Measurements from ENCODE around the gene SUN3. TPM values are rescaled to one million over a fixed set of nuclear protein-coding genes. Genes with fewer than 3 reads are reported as not detected.
"Not testable (repeated sequence)": the region's sequence is repeated elsewhere in the genome, so short reads cannot be mapped to it uniquely, and the experiment has no call there.

The SUN3 gene
- total RNA-seq, 2 donors from 2014 or later: not detected

DNA sequence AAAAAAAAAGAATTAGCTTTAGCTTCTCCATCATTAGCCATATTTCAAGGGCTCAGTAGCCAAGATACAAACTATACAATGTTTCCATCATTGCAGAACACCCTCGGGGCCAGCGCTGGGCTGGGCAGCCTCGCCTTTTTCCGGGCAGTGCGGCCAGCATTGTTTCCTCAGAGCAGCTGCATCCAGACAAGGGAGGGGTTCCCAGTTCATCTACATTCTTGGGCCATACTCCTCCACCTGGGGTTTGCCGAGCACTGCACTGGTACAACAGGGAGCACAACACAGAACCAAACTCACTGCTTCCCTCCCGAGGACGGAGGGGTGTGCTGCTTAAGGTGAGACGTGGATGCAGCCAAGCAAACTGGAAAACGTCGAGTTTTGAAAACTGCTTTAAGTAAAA lies 78.2 kb downstream of the SUN3 start:
- DNase-seq (ENCODE audit: low spot score): no peak
- intact Hi-C loops (cut with DNase I): no loop called here

- DNase-seq (ENCODE audit: low spot score): no peak
- intact Hi-C loops (cut with DNase I): loop anchor here (5.0 to 10.0 kb wide), 2 partner anchors 155 to 158 kb away; no protein-coding TSS in a partner anchor
Observed at GRCh38 chr7:47949703-47950102, 79.2 kb downstream of the SUN3 start.

- DNase-seq (ENCODE audit: low spot score): no peak
- intact Hi-C loops (cut with DNase I): loop anchor here (5.0 to 10.0 kb wide), 2 partner anchors 157 to 159 kb away; no protein-coding TSS in a partner anchor
Observed at GRCh38 chr7:47948141-47948790, 80.6 kb downstream of the SUN3 start, which contains the start of gene PKD1L1. TSS of gene PKD1L1 (minus strand) at chr7:47948466. CDS start at chr7:47948440, 26 bp downstream.

DNA sequence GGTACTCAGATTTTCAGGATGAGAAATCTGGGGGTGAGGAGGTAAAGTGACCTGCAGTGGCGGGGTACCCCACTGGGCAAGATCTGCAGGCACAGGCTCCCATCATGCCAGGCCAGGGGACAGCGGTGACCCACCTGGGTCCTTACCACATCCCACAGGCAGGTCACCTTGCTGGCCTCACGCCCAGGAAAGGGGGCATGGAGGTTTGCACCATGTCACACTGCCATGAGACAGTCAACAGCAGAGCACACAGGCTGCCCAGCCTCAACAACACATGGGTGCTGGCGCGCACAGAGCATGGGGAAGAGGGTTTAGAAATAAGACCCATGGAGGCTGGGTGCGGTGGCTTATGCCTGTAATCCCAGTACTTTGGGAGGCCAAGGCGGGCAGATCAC lies 81.6 kb downstream of the SUN3 start:
- intact Hi-C loops (cut with DNase I): loop anchor here (5.0 to 10.0 kb wide), 2 partner anchors 157 to 160 kb away; no protein-coding TSS in a partner anchor
- DNase-seq (ENCODE audit: low spot score): no peak

GRCh38 chr7:47946581-47947354 lies 82.1 kb downstream of the SUN3 start:
- no peak for DNase-seq (ENCODE audit: low spot score)
- intact Hi-C loops (cut with DNase I): loop anchor here (5.0 to 10.0 kb wide), 2 partner anchors 158 to 161 kb away; no protein-coding TSS in a partner anchor

- intact Hi-C loops (cut with DNase I): loop anchor here (5.0 to 10.0 kb wide), 2 partner anchors 159 to 162 kb away; no protein-coding TSS in a partner anchor
- DNase-seq (ENCODE audit: low spot score): peak; percentile 92
Observed at GRCh38 chr7:47945261-47946015, 83.5 kb downstream of the SUN3 start.

GRCh38 chr7:47944536-47945260 lies 84.2 kb downstream of the SUN3 start:
- intact Hi-C loops (cut with DNase I): loop anchor here (5.0 to 10.0 kb wide), 2 partner anchors 160 to 163 kb away; no protein-coding TSS in a partner anchor

DNA sequence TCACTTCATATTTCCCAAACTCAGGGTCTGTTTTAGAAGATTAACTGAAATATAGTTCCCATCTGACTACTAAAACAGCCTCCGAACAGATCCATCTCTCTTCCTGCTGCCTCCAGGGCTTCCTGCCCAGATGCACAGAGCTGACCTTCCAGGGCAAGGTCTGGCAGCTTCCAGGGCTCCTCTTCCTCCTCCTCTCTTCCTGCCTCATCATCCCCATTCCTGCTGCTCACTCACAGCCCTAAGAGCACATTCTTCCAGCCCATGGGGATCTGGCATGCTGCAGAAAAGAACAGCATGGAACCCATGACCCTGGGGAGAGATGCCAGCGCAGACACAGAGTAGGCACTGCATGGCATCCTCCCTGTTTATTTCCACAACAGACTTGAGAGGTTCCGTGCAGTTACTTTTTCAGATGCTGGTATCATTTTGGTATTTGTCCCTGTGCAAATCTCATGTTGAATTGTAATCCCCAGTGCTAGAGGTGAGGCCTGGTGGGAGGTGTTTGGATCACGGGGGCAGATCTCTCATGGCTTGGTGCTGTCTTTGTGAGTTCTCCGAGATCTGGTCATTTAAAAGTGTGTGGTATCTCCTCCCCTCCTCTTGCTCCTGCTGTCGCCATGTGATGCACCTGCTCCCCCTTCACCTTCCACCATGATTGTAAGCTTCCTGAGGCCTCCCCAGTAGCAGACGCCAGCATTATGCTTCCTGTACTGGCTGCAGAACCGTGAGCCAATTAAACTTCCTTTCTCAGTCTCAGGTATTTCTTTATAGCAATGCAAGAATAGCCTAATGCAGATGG lies 85.0 kb downstream of the SUN3 start:
- no peak for DNase-seq (ENCODE audit: low spot score)
- intact Hi-C loops (cut with DNase I): loop anchor here in 1 of 2 donors (10.0 kb wide), 1 partner anchor 161 kb away; no protein-coding TSS in a partner anchor

More at GRCh38 chr7:47944536-47945260, 84.2 kb downstream of the SUN3 start:
- no peak for DNase-seq (ENCODE audit: low spot score)

GRCh38 chr7:47942651-47943050 lies 86.3 kb downstream of the SUN3 start:
- intact Hi-C loops (cut with DNase I): loop anchor here in 1 of 2 donors (10.0 kb wide), 1 partner anchor 162 kb away; no protein-coding TSS in a partner anchor
- not testable (repeated sequence) for DNase-seq (ENCODE audit: low spot score)

- no peak for DNase-seq (ENCODE audit: low spot score)
- intact Hi-C loops (cut with DNase I): loop anchor here in 1 of 2 donors (10.0 kb wide), 1 partner anchor 163 kb away; no protein-coding TSS in a partner anchor
Observed at GRCh38 chr7:47942132-47942531, 86.8 kb downstream of the SUN3 start.

- DNase-seq (ENCODE audit: low spot score): peak; percentile 92
- intact Hi-C loops (cut with DNase I): loop anchor here in 1 of 2 donors (10.0 kb wide), 1 partner anchor 164 kb away; no protein-coding TSS in a partner anchor
Observed at GRCh38 chr7:47941136-47941844, 87.6 kb downstream of the SUN3 start.

DNA sequence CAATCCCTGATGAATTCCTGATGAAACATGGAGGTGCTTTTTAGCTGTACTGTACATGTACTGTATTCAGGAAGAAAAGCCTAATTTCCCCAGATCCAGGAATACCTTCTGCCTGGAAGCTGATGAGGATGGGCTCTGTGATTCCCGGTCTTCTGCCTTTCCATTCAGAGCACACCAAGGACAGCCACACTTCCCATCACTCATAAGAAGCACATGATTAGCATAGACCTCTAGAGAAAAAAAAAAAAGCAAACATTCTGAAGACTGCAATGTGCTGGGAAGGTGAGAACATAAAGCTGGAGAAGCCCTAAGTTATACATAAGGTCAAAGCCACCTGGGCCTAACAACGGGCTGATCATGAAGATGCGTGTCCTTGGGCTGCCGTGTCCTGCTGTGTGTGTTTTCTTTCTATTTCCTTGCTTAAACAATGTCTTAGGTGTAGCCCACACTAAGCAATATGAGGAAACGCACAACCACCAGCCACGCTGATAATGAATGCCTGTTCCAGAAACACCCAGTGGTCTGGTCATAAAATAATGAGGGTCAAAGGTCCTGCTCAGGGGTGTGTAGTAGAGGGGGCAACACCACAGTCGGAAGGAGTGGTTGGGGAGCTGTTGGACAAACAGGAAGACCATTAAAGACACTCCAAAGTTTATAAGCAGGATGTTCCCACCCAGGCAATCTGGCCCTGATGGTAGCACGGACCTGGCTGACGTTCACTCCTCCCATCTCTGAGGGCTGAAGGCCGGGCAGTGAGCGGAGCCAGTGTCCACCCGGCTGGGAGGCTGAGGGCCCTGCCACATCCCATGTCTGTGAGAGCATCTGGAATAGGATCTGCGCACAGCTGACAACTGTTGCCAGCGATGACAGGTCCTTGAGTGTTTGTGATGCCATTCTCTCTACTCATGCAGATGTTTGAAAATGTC lies 88.6 kb downstream of the SUN3 start:
- intact Hi-C loops (cut with DNase I): loop anchor here in 1 of 2 donors (10.0 kb wide), 1 partner anchor 164 kb away; no protein-coding TSS in a partner anchor
- DNase-seq (ENCODE audit: low spot score): no peak

DNA sequence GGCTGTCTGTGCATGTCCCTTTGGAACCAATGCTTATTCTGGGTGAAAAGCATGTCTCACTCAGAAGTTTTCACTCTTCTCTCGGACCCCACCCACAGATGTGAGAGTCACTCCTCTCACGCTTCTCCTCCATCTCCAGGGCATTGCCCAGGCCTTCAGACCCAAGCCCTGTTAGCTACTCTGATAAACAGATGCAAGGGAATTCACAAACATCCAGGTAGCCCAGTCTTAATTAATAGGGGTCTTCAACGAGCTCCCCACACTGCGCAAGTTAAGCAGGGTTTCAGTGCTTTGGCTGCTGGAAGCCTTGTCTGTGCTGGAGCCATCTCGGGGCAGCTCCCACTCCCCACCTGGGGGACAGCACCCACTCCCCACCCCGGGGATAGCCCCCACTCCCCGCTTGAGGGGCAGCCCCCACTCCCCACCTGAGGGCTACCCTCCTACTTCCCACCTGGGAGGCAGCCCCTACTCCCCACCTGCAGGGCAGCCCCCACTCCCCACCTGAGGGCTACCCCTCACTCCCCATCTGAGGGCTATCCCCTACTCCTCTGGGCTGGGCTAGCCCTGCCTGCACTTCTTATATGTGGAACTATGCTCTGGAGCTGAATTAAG lies 89.4 kb downstream of the SUN3 start:
- intact Hi-C loops (cut with DNase I): loop anchor here in 1 of 2 donors (10.0 kb wide), 1 partner anchor 165 kb away; no protein-coding TSS in a partner anchor
- DNase-seq (ENCODE audit: low spot score): no peak

DNA sequence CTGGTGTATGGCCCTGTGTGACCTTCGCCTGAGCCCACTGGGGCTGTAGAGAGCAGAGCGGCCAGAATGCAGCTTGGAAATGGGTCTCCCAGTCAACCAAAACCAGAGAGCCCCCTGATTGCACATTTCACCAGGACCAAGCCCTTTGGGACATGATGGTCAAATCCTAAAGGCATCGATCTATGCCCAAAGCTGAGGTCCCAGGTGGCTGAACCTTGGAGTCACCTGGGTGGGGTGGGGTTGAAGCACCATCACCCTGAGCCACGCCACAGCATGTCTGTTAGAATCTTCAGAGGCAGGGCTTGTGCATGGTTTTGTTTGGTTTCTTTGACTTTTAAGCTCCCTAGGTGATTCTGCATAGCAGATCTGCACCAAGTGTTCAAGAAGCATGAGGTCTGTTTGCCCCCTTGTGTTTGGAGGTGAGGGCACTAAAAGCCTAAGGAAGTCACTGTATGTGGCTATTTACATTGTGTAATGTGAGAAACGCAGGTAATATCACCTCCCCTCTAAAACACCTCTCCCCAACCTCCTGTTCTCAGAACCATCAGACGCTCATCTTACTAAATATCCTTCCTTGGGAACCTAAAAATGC lies 90.2 kb downstream of the SUN3 start:
- intact Hi-C loops (cut with DNase I): no loop called here
- no peak for DNase-seq (ENCODE audit: low spot score)

Measured in posterior vena cava (tissue), 2 donors.